Stimulated activated CD4-positive, alpha-beta T cell treated with anti-CD3 and anti-CD28 coated beads, Interleukin-12 subunit alpha, Interleukin-12 subunit beta, amount 100 ng/mL, for 4 hours (primary cell): ENCODE results near the gene ATOSA.
A peak's percentile ranks its signal among the peaks of the same experiment; 100 is the strongest.

ENCODE experiments used
- DNase-seq: peaks from one replicate; pipeline ENCODE4 v3.0.0-alpha.2; 2020

Gene ATOSA, protein sequence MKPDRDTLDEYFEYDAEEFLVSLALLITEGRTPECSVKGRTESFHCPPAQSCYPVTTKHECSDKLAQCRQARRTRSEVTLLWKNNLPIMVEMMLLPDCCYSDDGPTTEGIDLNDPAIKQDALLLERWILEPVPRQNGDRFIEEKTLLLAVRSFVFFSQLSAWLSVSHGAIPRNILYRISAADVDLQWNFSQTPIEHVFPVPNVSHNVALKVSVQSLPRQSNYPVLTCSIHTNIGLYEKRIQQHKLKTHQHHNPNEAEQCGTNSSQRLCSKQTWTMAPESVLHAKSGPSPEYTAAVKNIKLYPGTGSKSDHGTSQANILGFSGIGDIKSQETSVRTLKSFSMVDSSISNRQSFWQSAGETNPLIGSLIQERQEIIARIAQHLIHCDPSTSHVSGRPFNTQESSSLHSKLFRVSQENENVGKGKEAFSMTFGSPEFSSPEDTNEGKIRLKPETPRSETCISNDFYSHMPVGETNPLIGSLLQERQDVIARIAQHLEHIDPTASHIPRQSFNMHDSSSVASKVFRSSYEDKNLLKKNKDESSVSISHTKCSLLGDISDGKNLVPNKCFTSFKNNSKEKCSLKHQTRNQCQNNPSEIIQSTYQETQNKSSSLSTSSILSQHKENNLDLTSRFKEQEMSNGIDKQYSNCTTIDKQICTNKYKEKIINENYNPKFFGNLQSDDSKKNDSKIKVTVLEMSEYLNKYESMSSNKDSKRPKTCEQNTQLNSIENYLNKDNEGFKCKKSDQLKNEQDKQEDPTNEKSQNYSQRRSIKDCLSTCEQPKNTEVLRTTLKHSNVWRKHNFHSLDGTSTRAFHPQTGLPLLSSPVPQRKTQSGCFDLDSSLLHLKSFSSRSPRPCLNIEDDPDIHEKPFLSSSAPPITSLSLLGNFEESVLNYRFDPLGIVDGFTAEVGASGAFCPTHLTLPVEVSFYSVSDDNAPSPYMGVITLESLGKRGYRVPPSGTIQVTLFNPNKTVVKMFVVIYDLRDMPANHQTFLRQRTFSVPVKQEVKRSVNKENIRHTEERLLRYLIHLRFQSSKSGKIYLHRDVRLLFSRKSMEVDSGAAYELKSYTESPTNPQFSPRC

DNA sequence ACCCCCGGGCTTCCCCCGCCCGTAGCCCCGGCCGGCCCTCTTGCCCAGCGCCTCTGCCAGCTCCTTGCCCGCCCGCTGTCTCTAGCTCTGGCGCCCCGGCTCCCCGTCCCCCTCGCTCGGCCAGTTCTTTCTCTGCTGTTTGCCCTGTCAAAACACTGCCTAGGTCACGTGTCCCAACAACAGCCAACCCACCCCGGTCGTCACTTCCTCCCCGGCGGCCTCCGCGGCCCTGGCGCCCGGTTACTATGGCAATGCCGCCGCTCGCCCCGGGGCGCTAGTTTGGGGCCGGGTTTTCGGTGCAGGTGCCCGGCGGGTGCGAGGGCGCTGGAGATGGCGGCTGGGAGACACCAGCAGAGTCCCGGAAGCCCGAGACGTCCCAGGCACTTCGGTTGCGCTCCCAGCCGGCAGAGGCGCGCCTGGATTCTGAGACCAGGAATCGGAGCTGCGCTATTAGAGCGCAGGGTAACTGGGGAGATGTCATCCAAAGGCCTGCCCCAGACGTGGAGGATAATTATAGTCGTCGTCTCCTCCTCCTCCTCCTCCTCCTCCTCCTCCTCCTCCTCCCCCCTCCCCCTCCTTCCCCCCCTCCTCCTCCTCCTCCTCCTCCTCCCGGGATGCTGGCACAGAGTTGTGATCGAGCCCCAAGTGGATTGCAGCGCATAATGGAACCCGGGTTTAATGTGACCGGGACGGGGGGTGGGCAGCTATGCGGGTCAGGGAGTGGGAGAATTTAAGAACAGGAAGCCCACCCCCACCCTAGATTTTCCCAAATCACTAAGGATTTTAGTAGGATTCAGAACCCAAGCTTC is at the start of gene ATOSA:
TSS of gene ATOSA (minus strand) at position 157 of the 809 bp plus-strand sequence. CDS start 1,367 bp downstream, outside the sequence.
- peak; percentile 83 for DNase-seq

DNA sequence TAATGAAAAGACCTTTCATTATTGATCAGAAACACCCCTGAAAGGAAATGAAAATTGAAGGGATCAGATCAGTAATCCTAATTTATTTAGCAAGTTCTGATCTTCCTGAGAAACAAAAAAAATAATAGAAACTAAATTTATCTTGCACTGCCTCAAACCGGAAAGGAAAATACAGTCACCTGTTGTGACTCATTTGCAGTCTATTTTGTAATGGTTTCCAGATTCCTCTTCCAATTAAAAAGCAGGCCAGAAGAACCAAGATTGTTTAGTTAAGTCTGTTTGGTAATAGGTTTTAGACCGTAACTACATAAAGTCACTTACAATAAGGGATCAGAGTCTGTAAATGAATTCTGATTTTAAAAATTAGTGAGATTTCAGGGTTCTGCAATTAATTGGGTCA is 49.7 kb upstream of the ATOSA start:
- DNase-seq = no peak

DNA sequence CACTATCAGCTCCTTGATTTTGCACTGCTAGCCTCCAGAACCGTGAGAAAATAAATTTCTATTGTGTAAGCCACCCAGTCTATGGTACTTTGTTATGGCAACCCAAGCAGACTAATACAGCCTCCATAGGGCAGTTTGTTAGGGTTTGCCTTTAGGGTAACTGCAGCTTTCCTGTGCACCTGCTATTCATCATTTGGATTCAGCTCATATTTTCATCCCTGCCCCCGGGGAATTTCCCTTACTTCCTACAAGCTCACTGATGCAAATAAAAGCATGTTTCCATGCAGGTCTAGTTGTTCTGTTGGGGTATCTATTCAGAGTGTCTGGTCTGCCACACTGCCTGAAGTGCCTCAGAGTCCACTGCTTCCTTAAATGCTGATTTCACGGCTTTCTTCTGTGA is 48.6 kb upstream of the ATOSA start:
- no peak for DNase-seq

DNA sequence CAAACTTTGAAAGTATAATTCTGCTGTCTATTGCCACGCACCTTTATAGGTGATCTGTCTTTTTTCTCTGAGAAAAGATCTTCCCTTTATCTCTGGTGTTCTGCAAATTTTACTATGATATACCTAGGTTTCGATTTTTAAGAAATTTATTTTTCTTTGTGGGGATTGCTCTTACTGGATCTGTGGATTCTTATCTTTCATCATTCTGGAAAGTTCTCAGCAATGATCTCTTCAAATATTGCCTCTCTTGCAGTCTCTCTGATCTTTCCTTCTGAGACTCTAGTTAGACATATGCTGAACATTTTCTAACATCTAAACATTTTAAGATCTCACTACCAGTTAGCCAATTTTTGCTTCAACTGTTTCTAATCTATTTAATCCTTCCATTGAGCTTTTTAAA is 47.0 kb upstream of the ATOSA start:
- DNase-seq = no peak

DNA sequence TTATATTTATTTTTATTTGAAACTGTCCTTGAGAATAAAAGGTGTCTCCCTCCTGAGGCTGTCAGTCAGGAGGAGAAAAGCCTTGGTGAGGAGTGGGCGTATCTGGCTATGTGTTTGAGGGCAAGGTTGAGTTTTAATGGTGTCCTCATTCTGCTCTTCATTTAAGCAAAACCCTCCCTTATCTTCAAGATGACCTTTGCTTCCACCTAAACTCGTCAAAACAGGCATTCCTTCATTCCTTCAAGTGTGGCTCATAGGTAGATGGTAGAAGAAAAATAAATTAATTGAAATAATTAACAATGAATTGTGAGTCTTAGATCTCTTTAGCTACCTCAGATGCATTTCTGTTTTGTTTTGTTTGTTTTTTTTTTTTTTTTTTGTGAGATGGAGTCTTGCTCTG is 39.4 kb upstream of the ATOSA start:
- DNase-seq = no peak

DNA sequence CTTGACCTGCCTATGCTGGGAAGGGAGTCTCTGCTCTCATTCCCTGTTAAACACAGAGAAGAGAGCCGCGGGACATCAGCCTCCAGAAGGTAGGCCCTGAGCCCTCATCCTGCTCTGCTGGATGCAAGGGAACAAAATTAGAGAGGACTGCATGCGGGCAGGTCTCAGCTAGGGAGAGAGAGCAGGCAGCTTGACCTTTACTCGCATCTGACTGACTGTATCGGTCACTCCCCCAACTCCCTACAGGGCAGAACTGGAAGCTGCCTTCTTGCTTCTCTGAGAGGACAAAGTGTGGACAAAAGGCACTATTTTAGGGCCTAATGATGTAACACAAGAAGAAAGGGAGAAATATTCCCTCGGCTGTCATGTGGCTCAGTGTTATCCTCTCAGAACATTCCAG is 38.7 kb upstream of the ATOSA start:
- DNase-seq = no peak

DNA sequence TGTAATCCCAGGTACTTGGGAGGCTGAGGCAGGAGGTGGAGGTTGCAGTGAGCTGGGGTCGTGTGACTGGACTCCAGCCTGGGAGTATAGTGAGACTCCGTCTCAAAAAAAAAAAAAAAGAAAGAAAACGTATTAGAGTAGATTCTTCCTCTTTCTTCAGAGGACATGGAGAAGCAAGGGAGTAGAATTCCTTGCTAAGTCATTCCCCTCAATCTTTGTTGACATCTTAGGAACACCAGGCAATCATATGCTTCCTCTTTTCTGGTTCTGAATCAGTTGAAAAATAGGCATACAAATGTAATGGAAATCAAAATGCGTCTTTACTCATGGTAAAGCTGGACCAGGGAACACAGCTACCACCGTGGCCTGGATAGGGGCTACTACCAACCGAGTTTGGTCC is 38.3 kb upstream of the ATOSA start:
- DNase-seq = no peak

DNA sequence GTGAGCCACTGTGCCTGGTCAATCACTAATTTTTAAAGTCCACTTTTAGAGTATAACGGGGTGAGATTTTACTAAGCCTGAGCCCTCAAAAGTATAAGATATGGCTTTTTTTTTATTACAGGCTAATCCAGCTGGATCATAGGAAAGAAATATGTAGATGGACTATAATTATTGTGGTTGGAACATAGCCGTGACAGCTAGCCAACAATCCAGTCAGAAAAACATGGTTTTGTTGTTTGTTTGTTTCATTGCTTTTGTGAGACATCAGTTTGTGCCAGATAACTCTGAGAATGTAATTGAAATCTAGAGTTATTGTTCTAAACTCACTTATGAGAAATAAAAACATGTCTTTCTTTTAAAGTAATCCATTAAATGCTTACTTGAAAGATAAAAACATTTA is 37.3 kb upstream of the ATOSA start:
- DNase-seq = no peak

DNA sequence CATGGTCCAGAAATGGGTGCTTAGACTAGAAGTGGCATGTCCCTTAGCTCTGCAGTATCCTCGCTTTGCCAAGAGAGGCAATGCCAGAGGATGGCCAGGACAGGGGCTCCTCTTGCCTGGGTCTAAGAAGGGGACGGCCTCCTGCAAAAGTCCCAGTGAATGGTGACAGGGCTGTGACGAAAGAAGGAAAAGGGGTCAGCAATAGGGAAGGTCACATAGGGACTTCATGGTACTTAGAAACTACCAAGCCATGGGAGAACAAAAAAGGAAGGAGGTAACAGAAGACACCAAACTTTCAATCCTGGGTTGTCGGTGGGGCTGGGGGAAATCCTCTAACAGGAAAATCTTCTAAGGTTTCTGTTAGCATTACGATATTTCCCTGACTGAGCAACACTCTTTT is 36.2 kb upstream of the ATOSA start:
- no peak for DNase-seq

DNA sequence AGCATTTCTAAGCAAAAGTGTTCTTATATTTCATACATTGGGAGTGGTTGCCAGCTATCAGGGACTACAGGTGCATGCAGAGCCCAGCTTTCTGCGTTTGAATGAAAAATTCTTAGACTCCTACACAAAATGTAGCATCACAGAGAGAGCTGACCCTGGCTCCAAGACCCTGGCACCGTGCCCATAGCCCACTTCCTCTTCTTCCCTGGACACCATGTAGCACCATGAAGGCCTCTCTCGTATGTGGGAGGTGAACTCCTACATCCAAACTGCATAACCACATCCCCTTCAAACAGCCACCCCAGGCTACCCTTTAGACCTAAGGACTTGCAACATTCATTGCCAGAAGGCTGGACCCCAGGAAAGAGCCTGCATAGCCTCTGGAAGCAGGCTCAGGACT is 35.8 kb upstream of the ATOSA start:
- no peak for DNase-seq

DNA sequence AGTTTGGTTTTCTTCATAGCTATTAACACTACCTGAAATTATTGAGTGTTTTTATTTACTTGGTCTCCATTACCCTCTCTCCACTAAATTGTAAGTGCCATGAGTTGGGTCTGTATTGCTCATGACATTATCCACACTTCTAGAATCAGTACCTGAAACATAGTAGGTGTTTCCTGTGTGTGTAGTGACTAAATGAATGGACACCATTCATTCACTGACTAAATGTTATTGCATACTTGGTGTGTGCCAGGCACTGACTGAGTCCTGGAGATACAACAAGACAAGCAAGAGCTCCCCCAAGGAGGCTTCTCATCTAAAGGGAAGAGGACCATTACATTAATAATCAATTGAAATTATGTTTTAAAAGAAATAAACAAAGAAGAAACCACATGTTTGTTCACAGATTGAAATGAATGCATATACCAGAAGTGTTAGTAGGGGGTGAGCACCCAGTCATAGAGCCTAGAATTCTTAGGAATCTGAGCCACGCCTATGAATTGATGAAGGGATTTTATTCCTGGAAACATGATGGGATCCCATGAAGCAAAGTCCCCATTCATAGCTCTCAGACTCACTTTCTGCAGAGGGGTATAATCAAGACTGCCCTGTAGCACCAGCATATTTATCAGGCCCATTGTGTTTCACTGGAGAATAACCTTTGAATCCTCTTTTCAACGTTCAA is 31.7 kb upstream of the ATOSA start:
- DNase-seq = no peak

DNA sequence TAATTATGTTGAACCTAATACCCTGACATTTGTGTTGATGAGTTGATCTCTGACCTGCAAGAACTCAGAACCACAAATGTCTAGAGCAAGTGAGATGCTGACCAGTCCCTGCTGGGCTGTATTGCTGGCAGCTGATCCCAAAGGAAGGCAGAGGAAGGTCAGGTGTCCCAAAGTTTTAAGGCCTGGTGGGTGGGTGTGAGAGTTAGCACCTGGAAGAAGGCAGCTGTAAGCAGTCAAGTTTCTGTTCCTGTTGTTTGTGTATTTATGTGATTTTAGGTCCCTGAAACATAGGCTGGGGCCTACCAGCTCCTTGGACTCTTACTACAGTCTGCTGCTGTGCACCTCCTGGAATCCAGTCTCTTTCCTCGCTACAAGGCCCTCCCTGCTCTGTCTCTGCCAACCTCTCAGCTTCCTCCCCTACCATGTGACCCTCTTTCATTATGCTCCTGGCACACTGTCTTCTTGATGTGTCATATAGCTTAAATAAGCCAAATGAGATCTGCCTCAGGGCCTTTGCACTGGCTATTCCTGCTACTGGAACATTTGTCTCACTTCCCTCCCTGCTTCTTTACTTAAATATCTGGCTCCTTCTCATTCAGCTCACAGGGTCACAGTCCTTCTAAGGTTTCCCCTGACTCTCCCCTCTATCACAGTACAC is 31.0 kb upstream of the ATOSA start:
- no peak for DNase-seq

DNA sequence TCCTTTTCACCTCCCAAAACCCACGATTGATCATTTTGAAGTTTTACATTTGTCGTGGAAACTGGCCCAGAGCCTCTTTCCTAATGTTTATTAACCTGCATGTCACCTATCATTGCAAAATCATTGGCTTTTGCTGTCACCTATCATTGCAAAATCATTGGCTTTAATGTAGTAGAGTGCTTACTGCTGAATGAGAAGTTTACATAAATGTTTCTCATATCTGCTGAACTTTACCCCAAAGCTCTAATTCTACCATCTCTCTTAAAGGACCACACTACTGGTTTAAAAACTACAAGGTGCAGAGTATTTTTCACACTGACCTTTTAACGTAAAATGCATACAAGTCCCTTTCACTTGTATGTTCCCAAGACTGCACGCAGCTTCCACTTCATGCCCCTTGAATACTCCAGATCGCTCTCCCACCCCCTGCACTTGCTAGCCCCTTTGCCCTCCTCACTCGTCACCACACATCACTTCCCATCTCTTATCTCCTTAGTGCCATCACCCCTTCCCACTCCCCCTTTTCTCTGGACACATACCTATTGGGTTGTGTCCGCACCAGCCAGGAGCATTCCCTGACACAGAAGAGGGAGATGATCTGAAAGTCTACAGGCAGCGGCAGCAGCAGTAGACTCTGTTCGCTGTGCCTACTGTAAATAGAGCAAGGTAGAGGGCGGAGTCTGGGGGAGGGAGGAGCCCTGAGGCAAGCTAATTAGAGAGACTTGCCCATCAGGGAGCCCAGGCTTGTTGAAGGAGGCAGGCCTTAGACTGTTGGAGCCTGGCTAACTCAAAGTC is 30.2 kb upstream of the ATOSA start:
- DNase-seq = no peak

DNA sequence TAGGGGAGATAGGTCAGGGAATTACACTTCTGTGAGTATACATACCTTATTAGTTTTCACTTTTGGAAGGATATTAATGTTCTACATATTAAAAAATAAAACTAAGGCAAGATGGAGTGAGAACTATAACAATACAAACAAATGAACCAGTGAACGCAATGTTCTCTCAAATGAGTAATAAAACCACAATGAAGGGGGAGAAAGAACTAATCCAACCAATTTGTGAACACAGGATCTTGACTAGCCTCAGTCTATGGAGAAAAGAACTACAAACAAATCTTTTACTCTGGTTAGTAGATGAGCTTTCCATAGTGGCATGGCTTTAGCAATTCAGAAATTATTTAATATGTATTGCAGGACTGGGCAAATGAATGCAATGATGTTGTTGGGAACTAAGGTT is 26.9 kb upstream of the ATOSA start:
- DNase-seq = no peak

DNA sequence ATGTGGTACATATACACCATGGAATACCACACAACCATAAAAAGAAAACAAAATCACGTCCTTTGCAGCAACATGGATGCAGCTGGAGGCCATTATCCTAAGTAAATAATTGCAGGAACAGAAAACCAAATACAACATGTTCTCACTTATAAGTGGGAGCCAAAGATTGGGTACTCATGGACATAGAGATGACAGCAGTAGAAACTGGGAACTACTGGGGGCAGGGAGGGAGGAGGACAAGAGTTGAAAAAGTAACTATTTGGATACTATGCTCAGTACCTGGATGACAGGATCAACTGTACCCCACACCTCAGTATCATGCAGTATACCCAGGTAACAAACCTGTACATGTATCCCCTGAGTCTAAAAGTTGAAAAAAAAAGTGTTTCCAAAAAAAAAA is 23.2 kb upstream of the ATOSA start:
- no peak for DNase-seq

DNA sequence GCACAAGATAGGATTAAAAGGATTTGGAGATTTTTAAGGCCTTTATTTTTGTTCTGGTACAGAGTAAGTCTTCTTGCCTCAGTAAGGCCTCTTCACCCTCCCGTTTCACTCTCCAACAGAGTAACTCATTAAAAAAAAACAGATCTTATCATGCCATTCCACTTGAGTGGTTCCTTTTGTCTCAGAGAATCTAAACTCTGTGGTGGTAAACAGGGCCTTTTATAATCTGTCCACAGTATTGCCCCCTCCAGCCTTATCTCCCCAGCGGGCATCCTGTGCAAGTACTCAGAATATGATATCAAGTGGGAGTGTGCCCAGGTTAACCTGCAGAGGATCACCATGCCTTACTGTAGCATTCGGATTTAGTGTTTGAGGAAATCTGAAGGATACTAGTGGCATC is 20.3 kb upstream of the ATOSA start:
- DNase-seq = no peak

DNA sequence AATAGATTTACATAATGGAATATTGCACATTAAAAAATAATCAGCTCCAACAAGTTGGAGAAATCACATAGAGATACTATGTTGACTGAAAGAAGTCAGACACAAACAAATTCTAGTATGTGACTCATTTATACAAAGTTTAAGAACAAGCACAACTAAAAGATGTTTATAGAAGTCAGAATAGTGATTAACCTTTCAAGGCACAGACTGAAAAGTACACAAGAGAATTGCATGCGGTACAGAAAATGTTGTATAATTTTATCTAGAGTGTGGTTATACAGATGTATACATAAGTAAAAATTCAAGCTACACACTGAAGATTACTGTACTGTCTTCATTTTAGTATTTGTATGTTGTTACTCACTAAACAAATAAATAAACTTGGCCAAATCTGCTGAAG is 19.3 kb upstream of the ATOSA start:
- no peak for DNase-seq

DNA sequence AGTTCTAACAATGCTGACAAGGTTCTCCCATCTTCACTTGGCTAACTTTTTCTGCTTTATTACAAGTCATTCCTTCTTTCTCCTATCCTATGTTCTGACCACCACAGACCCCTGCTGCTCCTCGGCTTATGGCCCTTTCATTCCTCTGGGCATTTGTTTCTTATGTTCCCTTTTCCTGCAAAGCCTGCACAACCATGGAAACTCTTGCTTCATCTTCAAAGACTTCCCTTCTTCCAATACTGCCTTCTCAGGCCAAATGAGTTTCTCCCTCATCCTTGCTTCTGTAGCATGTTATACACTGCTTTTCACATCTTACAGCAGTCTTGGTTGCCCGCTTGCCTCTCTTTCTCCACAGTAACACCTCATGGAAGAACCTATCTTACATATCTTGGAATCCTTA is 17.9 kb upstream of the ATOSA start:
- no peak for DNase-seq

DNA sequence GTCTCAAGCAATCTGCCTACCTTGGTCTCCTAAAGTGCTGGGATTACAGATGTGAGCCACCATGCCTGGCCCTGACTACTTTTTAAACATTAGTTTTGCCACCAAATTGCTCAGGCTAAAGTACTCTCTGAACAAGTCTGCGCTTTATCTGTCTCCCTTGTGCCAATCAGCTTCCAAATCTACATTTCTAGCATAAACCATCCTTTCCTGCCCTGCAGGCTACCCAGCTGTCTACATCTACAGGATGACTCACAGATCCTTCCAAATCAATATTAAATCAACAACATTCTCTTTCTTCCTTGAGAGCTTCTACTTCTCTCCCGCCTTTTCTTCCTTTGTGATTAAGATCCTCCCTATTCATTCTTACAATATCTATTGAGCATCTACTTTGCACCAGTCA is 16.0 kb upstream of the ATOSA start:
- DNase-seq = no peak

DNA sequence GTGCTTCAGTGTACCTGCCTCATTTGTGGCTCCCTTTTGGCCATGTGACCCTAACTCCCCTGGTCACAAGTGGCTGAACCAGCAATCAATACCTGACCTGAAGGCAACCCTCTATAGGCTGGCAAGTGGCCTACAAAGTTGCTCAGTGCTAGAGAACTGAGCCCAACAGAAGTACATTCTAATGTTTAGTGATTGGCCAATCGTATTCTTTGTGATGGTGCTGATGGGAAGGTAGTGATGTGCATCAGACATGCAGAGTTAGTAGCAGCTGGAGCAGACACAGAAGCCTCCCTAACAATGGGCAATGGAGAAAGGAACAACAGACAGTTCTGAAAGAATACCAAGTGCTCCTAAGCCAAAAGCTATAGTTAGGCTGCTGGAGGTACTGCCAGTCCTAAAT is 10.4 kb upstream of the ATOSA start:
- no peak for DNase-seq

DNA sequence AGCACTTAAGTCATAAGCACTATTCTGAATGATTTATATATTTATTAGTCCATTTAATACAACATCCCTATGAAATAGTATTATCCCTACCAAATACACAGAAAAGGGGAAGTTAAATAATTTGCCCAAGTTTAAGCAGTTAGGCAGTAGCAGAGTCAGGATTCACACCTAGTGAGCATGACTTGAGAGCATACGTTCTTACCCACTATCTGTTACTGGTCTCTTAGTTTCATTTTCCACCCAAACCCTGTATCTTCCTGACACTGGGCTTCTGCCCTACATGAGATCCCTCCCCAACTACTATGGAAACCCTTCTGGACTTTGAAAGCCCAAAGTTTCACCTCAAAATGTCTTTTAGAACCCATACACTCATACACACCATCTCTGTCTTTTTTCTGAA is 4.4 kb upstream of the ATOSA start:
- DNase-seq = no peak
